IMR-90 (cell line): ENCODE results near the gene MRPL9. TPM values are rescaled to one million over a fixed set of nuclear protein-coding genes. Genes with fewer than 3 reads are reported as not detected.

ENCODE experiments used
- ATAC-seq: fragments of 200-7000 bp; cut with Tn5 transposase; 2 replicates; pipeline ENCODE4 v1.9.1; 2020; ENCODE audit warnings: low read depth, mild to moderate bottlenecking, moderate library complexity
- BruUV-seq: library from RNA; stranded (reverse); fragments of 400-500 nt; replicated peaks from 2 replicates; lab custom pipeline; 2021; lab: Mats Ljungman, UMichigan
- CTCF ChIA-PET: fragments of 300-600 bp; formaldehyde crosslinking; extraction: SDS; loops from one replicate; lab custom pipeline; 2021; ENCODE audit warnings: antibody characterized with exemption; lab: Yijun Ruan, JAX
- POLR2A ChIA-PET: fragments of 300-600 bp; sonication (Branson Sonifier 250); formaldehyde crosslinking; loops from one replicate; lab custom pipeline; 2022; ENCODE audit warnings: antibody characterized with exemption; ENCODE audit not compliant: unreplicated experiment; lab: Charles Lee
- DNase-seq: peaks from one replicate; pipeline ENCODE4 v3.0.0; 2013
- H2AFZ ChIP-seq: replicated peaks from 2 replicates; pipeline ENCODE3; 2013; ENCODE audit warnings: low read length, mild to moderate bottlenecking; ENCODE audit not compliant: poor library complexity
- H2AK5ac ChIP-seq: 2 replicates; pipeline ENCODE4 v1.6.1; 2013; ENCODE audit warnings: low read depth, low read length, inconsistent platforms
- H2AK9ac ChIP-seq: replicated peaks from 2 replicates; pipeline ENCODE3; 2013; ENCODE audit warnings: mild to moderate bottlenecking, low read depth, low read length, moderate library complexity; ENCODE audit not compliant: poor library complexity
- H2BK120ac ChIP-seq: 2 replicates; pipeline ENCODE4 v1.6.1; 2013; ENCODE audit warnings: low read depth, low read length, inconsistent platforms
- H2BK15ac ChIP-seq: 3 replicates; pipeline ENCODE4 v1.6.1; 2013; ENCODE audit warnings: low read depth, low read length, inconsistent platforms
- H2BK20ac ChIP-seq: 2 replicates; pipeline ENCODE4 v1.6.1; 2013; ENCODE audit warnings: low read depth, mild to moderate bottlenecking, inconsistent platforms, low read length, moderate library complexity
- H2BK5ac ChIP-seq: 2 replicates; pipeline ENCODE4 v1.6.1; 2013; ENCODE audit warnings: mild to moderate bottlenecking, low read depth, low read length, inconsistent platforms; ENCODE audit not compliant: poor library complexity, severe bottlenecking
- H3K14ac ChIP-seq: replicated peaks from 2 replicates; pipeline ENCODE4 v1.6.1; 2013; ENCODE audit warnings: low read depth, low read length, inconsistent platforms
- H3K18ac ChIP-seq: 2 replicates; pipeline ENCODE4 v1.6.1; 2013; ENCODE audit warnings: low read depth, low read length, control low read depth
- H3K23ac ChIP-seq: 2 replicates; pipeline ENCODE4 v1.6.1; 2013; ENCODE audit warnings: low read depth, low read length, inconsistent platforms
- H3K27ac ChIP-seq: 2 replicates; pipeline ENCODE4 v1.5.1; 2013; ENCODE audit warnings: mild to moderate bottlenecking, control low read depth, low read length; ENCODE audit not compliant: insufficient read depth
- H3K27me3 ChIP-seq: 2 replicates; pipeline ENCODE4 v1.6.1; 2013; ENCODE audit warnings: low read length; ENCODE audit not compliant: control insufficient read depth, insufficient read depth
- H3K36me3 ChIP-seq: 2 replicates; pipeline ENCODE4 v1.6.1; 2013; ENCODE audit warnings: low read length, mixed read lengths; ENCODE audit not compliant: control insufficient read depth, insufficient read depth
- H3K4ac ChIP-seq: 2 replicates; pipeline ENCODE4 v1.6.1; 2013; ENCODE audit warnings: low read depth, low read length, inconsistent platforms
- H3K4me1 ChIP-seq: 2 replicates; pipeline ENCODE4 v1.6.1; 2013; ENCODE audit warnings: low read length, mixed read lengths; ENCODE audit not compliant: control insufficient read depth, insufficient read depth
- H3K4me2 ChIP-seq: 2 replicates; pipeline ENCODE4 v1.6.1; 2013; ENCODE audit warnings: low read depth, mild to moderate bottlenecking, control low read depth, low read length, moderate library complexity
- H3K4me3 ChIP-seq: 2 replicates; pipeline ENCODE4 v1.5.1; 2013; ENCODE audit warnings: low read depth, mild to moderate bottlenecking, control low read depth, low read length, moderate library complexity; ENCODE audit not compliant: insufficient read depth
- H3K56ac ChIP-seq: 2 replicates; pipeline ENCODE4 v1.6.1; 2013; ENCODE audit warnings: low read length, inconsistent platforms; ENCODE audit not compliant: insufficient read depth; ENCODE audit errors: extremely low read depth
- H3K79me1 ChIP-seq, 2 experiments: 2 replicates each; pipeline ENCODE4 v1.6.1; 2013; ENCODE audit warnings: low read length in 2 of 2, inconsistent platforms in 1 of 2, low read depth in 1 of 2
- H3K9ac ChIP-seq: 2 replicates; pipeline ENCODE4 v1.6.1; 2013; ENCODE audit warnings: low read depth, low read length, control low read depth
- H3K9me1 ChIP-seq: 2 replicates; pipeline ENCODE4 v1.6.1; 2013; ENCODE audit warnings: low read length, inconsistent platforms; ENCODE audit not compliant: insufficient read depth
- H3K9me3 ChIP-seq: 2 replicates; pipeline ENCODE4 v1.6.1; 2013; ENCODE audit warnings: low read length; ENCODE audit not compliant: control insufficient read depth, insufficient read depth
- H4K20me1 ChIP-seq: 2 replicates; pipeline ENCODE4 v1.6.1; 2013; ENCODE audit warnings: low read length, inconsistent platforms; ENCODE audit not compliant: insufficient read depth
- H4K5ac ChIP-seq: 2 replicates; pipeline ENCODE4 v1.6.1; 2013; ENCODE audit warnings: mild to moderate bottlenecking, low read depth, low read length, control low read depth
- H4K8ac ChIP-seq, 2 experiments: 2 replicates each; pipeline ENCODE4 v1.6.1; 2013; ENCODE audit warnings: low read depth in 2 of 2, low read length in 2 of 2, control low read depth in 1 of 2, inconsistent platforms in 1 of 2
- H4K91ac ChIP-seq: 2 replicates; pipeline ENCODE4 v1.6.1; 2013; ENCODE audit warnings: low read depth, low read length, inconsistent platforms; ENCODE audit not compliant: insufficient read depth
- CHD1 ChIP-seq: IDR thresholded peaks from 2 replicates; pipeline ENCODE4 v1.6.1; 2012; ENCODE audit warnings: low read depth, low read length, improper control_type of control experiment
- MAFK ChIP-seq: IDR thresholded peaks from 2 replicates; pipeline ENCODE4 v1.6.1; 2012; ENCODE audit warnings: low read depth, low read length, improper control_type of control experiment
- NFE2L2 ChIP-seq: fragments of 150-350 bp; IDR thresholded peaks from 2 replicates; pipeline ENCODE4 v1.6.1; 2016; ENCODE audit warnings: low read depth, mild to moderate bottlenecking, low read length
- POLR2A ChIP-seq: IDR thresholded peaks from 2 replicates; pipeline ENCODE4 v1.6.1; 2012; ENCODE audit warnings: mild to moderate bottlenecking, low read depth, low read length
- RAD21 ChIP-seq: IDR thresholded peaks from 2 replicates; pipeline ENCODE4 v1.6.1; 2012; ENCODE audit warnings: low read length, improper control_type of control experiment
- USF2 ChIP-seq: fragments of 150-350 bp; IDR thresholded peaks from 2 replicates; pipeline ENCODE4 v1.6.1; 2017; ENCODE audit warnings: mild to moderate bottlenecking, antibody characterized with exemption, low read length, low read depth
- WGBS, 2 experiments: methylation state at CpG; one replicate each; pipeline versions ENCODE4 v1.1.5 to v1.1.7; 2013; ENCODE audit warnings: missing lambda C conversion rate in 2 of 2; ENCODE audit not compliant: insufficient read length in 1 of 2; ENCODE audit errors: extremely low coverage in 2 of 2; 5-methylcytosine and 5-hydroxymethylcytosine counted together
- dilution Hi-C: fragments of 300-500 bp; cut with HindIII; formaldehyde crosslinking; loops from one replicate; pipeline ENCODE4 v1.14.3; 2018; ENCODE audit warnings: low sequenced_read_pairs; ENCODE audit not compliant: unreplicated experiment
- in situ Hi-C: fragments of 300-500 bp; cut with MboI; formaldehyde crosslinking; loops from 3 replicates; pipeline ENCODE4 v1.14.3; 2019; ENCODE audit warnings: low sequenced_read_pairs, inconsistent platforms, mixed read lengths
- intact Hi-C: fragments of 100-400 bp; cut with micrococcal nuclease; formaldehyde crosslinking; loops from 2 replicates; pipeline ENCODE4 v1.10.0; 2022
- polyA plus RNA-seq, 3 experiments: library from polyadenylated mRNA; depleted of rRNA; stranded (reverse); fragments of >200 nt; gene quantifications; 2 replicates each; pipeline ENCODE4 v1.2.3, GENCODE V29; 2012; ENCODE audit warnings: low replicate concordance in 1 of 3
- total RNA-seq: library from RNA; depleted of rRNA; stranded (reverse); fragments of >200 nt; gene quantifications from 2 replicates; pipeline ENCODE4 v1.2.3, GENCODE V29; 2012

Gene MRPL9
- total and polyA plus RNA-seq, 2 of the 4 experiments (the other 2 are of a cell fraction): 65.4 to 87.5 TPM

- Histone ChIP-seq H3K4me3 (no peak overlapping the region), H3K18ac (no peak overlapping the region), H3K27me3 (peaks cover 86% of the 10 kb centered on the region), H4K8ac (no peak overlapping the region), H4K91ac (no peak overlapping the region), H2BK5ac (no peak overlapping the region), H3K4me1 (no peaks in the 10 kb centered on the region), H3K9me1 (no peaks in the 10 kb centered on the region), H2BK20ac (no peak overlapping the region), H4K5ac (no peak overlapping the region), H3K9ac (no peak overlapping the region), H3K4ac (no peak overlapping the region), H2AK5ac (no peak overlapping the region), H3K9me3 (no peaks in the 10 kb centered on the region), H3K56ac (no peak overlapping the region), H2AK9ac (no peak overlapping the region), H3K4me2 (no peak overlapping the region), H3K27ac (no peak overlapping the region), H4K20me1 (no peaks in the 10 kb centered on the region), H3K79me1 (no peaks in the 10 kb centered on the region), H3K14ac (no peak overlapping the region), H2AFZ (no peak overlapping the region), H2BK120ac (no peak overlapping the region), H3K36me3 (no peaks in the 10 kb centered on the region), H3K23ac (no peak overlapping the region), H2BK15ac (no peak overlapping the region)
- DNase-seq: no peak
- intact Hi-C loops (no loop called here), dilution Hi-C loops (no loop called here), in situ Hi-C loops (no loop called here)
- no TSS peak for BruUV-seq
- ChIA-PET CTCF (no interaction called here), POLR2A (no interaction called here)
- WGBS, 2 experiments: 83% methylated on average over 1 of the region's 7 CpGs; no CpG with 5 or more reads in 1 of the 2 experiments
- ATAC-seq: no peak
- TF ChIP-seq POLR2A (no peak), RAD21 (no peak), CHD1 (no peak), USF2 (no peak), MAFK (no peak), NFE2L2 (no peak)
Observed at GRCh38 chr1:151801846-151802245, 38.5 kb upstream of the MRPL9 start.
